Measurements from ENCODE around the gene FBXO24.
A peak's percentile ranks its signal among the peaks of the same experiment; 100 is the strongest.

FBXO24 gene

DNA sequence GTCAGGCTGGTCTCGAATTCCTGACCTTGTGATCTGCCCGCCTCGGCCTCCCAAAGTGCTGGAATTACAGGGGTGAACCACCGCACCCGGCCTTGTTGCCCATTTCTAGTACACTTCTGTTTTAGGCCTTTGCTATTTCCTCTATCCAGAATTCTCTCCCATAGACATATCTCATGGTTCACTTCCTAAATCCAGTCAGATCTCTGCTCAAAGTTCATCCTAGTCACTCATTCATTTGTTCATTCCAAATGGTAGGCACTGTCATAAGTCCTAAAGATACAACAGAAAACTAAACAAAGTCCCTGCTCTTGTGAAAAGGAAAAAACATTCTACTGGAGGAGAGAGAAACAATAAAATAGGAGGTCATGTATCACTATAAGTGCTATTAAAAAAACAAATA is 23.8 kb downstream of the FBXO24 start:
- Histone ChIP-seq H3K9me3 (ENCODE audit: severe bottlenecking) (no peaks in the 10 kb centered on the region), H3K4me1 (ENCODE audit: insufficient read depth, poor library complexity, severe bottlenecking) (no peaks in the 10 kb centered on the region), H3K27me3 (ENCODE audit: insufficient read depth, poor library complexity, severe bottlenecking) (no peaks in the 10 kb centered on the region), H3K4me3 (ENCODE audit: severe bottlenecking) (no peak overlapping the region), H3K27ac (ENCODE audit: poor library complexity, severe bottlenecking) (no peak overlapping the region), H3K36me3 (ENCODE audit: low read depth) (no peaks in the 10 kb centered on the region)
- TF ChIP-seq, protein P1, sequence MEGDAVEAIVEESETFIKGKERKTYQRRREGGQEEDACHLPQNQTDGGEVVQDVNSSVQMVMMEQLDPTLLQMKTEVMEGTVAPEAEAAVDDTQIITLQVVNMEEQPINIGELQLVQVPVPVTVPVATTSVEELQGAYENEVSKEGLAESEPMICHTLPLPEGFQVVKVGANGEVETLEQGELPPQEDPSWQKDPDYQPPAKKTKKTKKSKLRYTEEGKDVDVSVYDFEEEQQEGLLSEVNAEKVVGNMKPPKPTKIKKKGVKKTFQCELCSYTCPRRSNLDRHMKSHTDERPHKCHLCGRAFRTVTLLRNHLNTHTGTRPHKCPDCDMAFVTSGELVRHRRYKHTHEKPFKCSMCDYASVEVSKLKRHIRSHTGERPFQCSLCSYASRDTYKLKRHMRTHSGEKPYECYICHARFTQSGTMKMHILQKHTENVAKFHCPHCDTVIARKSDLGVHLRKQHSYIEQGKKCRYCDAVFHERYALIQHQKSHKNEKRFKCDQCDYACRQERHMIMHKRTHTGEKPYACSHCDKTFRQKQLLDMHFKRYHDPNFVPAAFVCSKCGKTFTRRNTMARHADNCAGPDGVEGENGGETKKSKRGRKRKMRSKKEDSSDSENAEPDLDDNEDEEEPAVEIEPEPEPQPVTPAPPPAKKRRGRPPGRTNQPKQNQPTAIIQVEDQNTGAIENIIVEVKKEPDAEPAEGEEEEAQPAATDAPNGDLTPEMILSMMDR (IDR thresholded peaks at IDR 0.05; ENCODE audit: poor library complexity, severe bottlenecking): no peak
- ATAC-seq (ENCODE audit: low read depth) (no peak), DNase-seq (ENCODE audit: low spot score) (no peak)

DNA sequence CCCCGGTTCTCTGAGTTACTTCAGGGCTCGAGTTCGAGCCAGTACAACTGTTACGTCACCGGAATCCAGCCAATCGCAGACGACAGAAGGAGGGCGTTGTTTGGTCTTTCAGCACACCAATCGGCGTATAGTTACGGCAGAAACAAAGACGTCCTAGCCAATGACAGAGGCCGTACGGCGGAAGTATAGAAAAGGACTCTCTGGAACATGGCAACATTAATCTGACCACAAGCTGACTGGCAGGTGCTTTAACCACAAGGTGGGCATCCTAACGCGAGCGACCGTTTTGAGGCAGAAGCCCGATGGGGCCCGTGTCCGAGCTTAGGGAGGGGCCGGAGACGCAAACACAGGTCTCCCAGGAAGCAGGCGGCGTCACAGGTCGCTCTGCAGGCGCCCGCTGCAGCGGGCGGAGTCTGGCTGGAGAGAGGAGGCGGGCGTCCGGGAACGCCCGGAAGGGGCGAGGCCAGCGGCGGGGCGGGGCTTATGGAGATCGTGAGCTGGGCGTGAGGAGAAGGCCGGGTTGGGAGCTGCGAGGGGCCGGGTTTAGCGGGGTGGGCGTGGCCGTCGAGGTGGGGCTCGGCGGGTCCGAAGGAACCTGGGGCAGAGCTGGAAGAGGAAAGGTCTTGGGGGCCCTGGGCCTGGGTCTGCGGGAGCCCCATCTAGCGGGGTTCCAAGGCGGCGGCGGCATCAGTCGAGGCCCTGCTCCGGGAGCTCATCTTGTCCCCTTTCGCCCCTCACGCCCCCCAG is 26.0 kb downstream of the FBXO24 start, which contains the start of gene MOSPD3:
MOSPD3 (plus strand) TSS at position 558 of the 747 bp plus-strand sequence. CDS start 252 bp downstream, outside the sequence.
- no peaks in the 10 kb centered on the region for H3K27me3 ChIP-seq (ENCODE audit: insufficient read depth, poor library complexity, severe bottlenecking)
- peak within 1 kb of the TSS; percentile 72 for H3K4me3 ChIP-seq (ENCODE audit: severe bottlenecking)
- no peaks in the 10 kb centered on the region for H3K9me3 ChIP-seq (ENCODE audit: severe bottlenecking)
- H3K27ac ChIP-seq (ENCODE audit: poor library complexity, severe bottlenecking): peak within 1 kb of the TSS; percentile 44
- DNase-seq (ENCODE audit: low spot score) (peak; percentile 96), ATAC-seq (ENCODE audit: low read depth) (peak; percentile 94)
- H3K36me3 ChIP-seq (ENCODE audit: low read depth): no peaks in the 10 kb centered on the region
- no peaks in the 10 kb centered on the region for H3K4me1 ChIP-seq (ENCODE audit: insufficient read depth, poor library complexity, severe bottlenecking)
- TF ChIP-seq, protein P1 (IDR thresholded peaks at IDR 0.05; ENCODE audit: poor library complexity, severe bottlenecking): no peak

GRCh38 chr7:100612730-100613390 is 26.7 kb downstream of the FBXO24 start:
- H3K36me3 ChIP-seq (ENCODE audit: low read depth): no peaks in the 10 kb centered on the region

GRCh38 chr7:100613412-100614175 is 27.5 kb downstream of the FBXO24 start:
- H3K27me3 ChIP-seq (ENCODE audit: insufficient read depth, poor library complexity, severe bottlenecking): no peaks in the 10 kb centered on the region
- no peak overlapping the region for H3K4me3 ChIP-seq (ENCODE audit: severe bottlenecking)
- H3K27ac ChIP-seq (ENCODE audit: poor library complexity, severe bottlenecking): no peak overlapping the region
- ATAC-seq (ENCODE audit: low read depth) (no peak), DNase-seq (ENCODE audit: low spot score) (no peak)
- H3K9me3 ChIP-seq (ENCODE audit: severe bottlenecking): no peaks in the 10 kb centered on the region
- TF ChIP-seq, protein P1 (IDR thresholded peaks at IDR 0.05; ENCODE audit: poor library complexity, severe bottlenecking): no peak
- no peaks in the 10 kb centered on the region for H3K36me3 ChIP-seq (ENCODE audit: low read depth)
- H3K4me1 ChIP-seq (ENCODE audit: insufficient read depth, poor library complexity, severe bottlenecking): no peaks in the 10 kb centered on the region

More at GRCh38 chr7:100612730-100613390, 26.7 kb downstream of the FBXO24 start:
- Histone ChIP-seq H3K9me3 (ENCODE audit: severe bottlenecking) (no peaks in the 10 kb centered on the region), H3K27me3 (ENCODE audit: insufficient read depth, poor library complexity, severe bottlenecking) (no peaks in the 10 kb centered on the region), H3K4me3 (ENCODE audit: severe bottlenecking) (peak overlapping the region; percentile 72), H3K27ac (ENCODE audit: poor library complexity, severe bottlenecking) (peak overlapping the region; percentile 44), H3K4me1 (ENCODE audit: insufficient read depth, poor library complexity, severe bottlenecking) (no peaks in the 10 kb centered on the region)
- ATAC-seq (ENCODE audit: low read depth): peak; percentile 4; the same call in 2 of the 3 replicates
- TF ChIP-seq, protein P1 (IDR thresholded peaks at IDR 0.05; ENCODE audit: poor library complexity, severe bottlenecking): peak; percentile 10
- DNase-seq (ENCODE audit: low spot score): no peak
